ENCODE results near the gene NRGN. TPM values are rescaled to one million over a fixed set of nuclear protein-coding genes. Genes with fewer than 3 reads are reported as not detected.
"Not testable (repeated sequence)": the region's sequence is repeated elsewhere in the genome, so short reads cannot be mapped to it uniquely, and the experiment has no call there.

NRGN gene
- total and polyA plus RNA-seq, 2 donors = 0.52 to 4.5 TPM

DNA sequence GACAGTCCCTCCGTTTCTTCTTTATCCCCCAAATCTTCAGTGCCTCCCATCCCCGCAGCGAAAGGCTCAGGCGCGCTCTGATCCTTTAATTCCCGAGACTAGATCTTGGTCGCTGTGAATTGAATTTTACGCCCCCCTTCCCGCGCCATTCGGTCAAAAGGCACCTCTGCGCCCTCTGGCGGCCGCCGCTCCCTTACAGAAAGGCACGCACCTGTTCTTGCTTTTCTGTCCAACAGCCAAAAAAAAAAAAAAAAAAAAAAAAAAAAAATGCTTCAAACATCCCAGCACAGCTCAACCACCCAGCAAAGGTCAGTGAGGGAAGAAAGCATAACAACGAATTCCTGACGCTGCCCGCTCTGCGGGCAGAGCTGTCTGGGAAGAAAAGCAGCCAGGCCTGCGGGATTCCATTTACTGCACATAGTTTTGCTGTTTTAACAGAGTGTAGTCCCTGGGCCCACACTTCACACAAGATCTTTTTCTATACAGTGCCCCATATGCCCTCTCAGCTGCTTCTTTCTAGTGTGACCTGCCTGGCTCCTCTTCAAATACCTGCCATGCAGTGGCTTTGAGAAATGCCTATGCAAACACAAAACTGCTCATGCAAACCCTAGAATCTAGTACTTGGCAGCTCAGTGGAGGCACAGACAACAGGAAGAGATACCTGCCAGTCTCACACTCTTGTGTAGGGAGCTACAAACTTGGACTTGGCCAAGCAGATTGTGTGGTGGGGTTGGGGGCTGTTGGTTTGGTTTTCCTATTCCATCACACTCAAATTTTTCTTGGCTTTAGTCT lies 23.6 kb downstream of the NRGN start:
- Histone ChIP-seq H3K4me3 (ENCODE audit: low read length in 2 of 2) (peak overlapping the region; percentile 36 to 46), H3K27ac (ENCODE audit: low read depth in 1 of 2, low read length in 1 of 2) (no peak overlapping the region), H3K27me3 (ENCODE audit: control insufficient read depth in 2 of 2, insufficient read depth in 1 of 2, low read length in 1 of 2) (peaks cover 45 to 50% of the 10 kb centered on the region in 2 donors), H3K36me3 (ENCODE audit: control insufficient read depth in 2 of 2, insufficient read depth in 2 of 2, low read length in 1 of 2) (peaks cover 3 to 5% of the 10 kb centered on the region in 2 donors), H3K9me3 (ENCODE audit: control insufficient read depth in 2 of 2, insufficient read depth in 1 of 2, low read length in 1 of 2) (peaks cover 0 to 10% of the 10 kb centered on the region in 2 donors), H3K4me1 (ENCODE audit: control insufficient read depth in 2 of 2, insufficient read depth in 2 of 2, low read length in 2 of 2) (peaks cover 16 to 48% of the 10 kb centered on the region in 2 donors)
- peak in 8 of 9 donors; percentile 55 to 91 (median 76) for DNase-seq (ENCODE audit: low read depth in 6 of 9, low spot score in 9 of 9)
- WGBS = 8% methylated on average over 21 of the region's 21 CpGs

DNA sequence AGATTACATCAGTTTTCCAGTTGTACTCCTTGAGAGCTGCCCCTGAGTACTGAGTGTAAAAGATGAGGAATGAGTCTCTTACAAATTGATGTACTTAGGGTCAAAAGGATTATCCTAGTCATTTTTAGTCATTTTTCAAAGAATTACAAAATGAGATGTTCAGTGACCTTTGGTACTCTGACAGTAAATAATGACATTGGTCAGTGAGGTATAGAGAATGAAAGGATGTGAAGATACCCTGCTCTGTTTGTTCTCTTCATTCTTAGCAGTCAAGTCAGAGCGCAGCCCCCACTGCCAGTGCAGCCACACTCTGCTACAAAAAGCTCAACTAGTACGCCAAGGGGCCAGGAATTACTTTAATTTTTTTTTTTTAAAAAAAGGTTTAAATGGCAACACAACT lies 26.4 kb downstream of the NRGN start:
- peaks cover 18 to 22% of the 10 kb centered on the region in 2 donors for H3K27me3 ChIP-seq (ENCODE audit: control insufficient read depth in 2 of 2, insufficient read depth in 1 of 2, low read length in 1 of 2)
- DNase-seq (ENCODE audit: low read depth in 6 of 9, low spot score in 9 of 9) = no peak
- H3K9me3 ChIP-seq (ENCODE audit: control insufficient read depth in 2 of 2, insufficient read depth in 1 of 2, low read length in 1 of 2) = no peaks in the 10 kb centered on the region
- H3K4me1 ChIP-seq (ENCODE audit: control insufficient read depth in 2 of 2, insufficient read depth in 2 of 2, low read length in 2 of 2) = peaks cover 11 to 23% of the 10 kb centered on the region in 2 donors
- H3K4me3 ChIP-seq (ENCODE audit: low read length in 2 of 2) = no peak overlapping the region
- H3K27ac ChIP-seq (ENCODE audit: low read depth in 1 of 2, low read length in 1 of 2) = no peak overlapping the region
- 98% methylated on average over 2 of the region's 2 CpGs for WGBS
- H3K36me3 ChIP-seq (ENCODE audit: control insufficient read depth in 2 of 2, insufficient read depth in 2 of 2, low read length in 1 of 2) = peaks cover 3 to 9% of the 10 kb centered on the region in 2 donors

DNA sequence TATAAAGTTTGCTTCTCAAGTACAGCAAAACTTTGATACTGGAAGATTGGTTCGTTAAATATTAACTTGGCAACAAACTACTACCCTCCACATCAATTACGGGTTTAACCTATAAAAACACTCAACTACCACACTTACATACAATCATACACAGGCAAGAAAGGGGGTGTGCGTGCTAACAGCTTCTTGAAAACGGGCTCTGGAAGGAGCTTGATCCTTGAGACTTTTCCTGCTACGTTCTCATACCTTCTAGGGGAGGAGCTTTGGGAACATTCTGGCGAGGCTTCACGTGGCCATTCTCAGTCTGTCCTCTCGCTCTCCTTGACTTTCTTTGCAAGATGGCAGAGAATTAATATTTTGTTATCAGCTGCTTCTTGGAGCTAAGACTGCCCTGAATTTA lies 29.2 kb downstream of the NRGN start:
- Histone ChIP-seq H3K4me3 (ENCODE audit: low read length in 2 of 2) (no peak overlapping the region), H3K36me3 (ENCODE audit: control insufficient read depth in 2 of 2, insufficient read depth in 2 of 2, low read length in 1 of 2) (peaks cover 3 to 18% of the 10 kb centered on the region in 2 donors), H3K4me1 (ENCODE audit: control insufficient read depth in 2 of 2, insufficient read depth in 2 of 2, low read length in 2 of 2) (no peaks in the 10 kb centered on the region), H3K27ac (ENCODE audit: low read depth in 1 of 2, low read length in 1 of 2) (no peak overlapping the region), H3K27me3 (ENCODE audit: control insufficient read depth in 2 of 2, insufficient read depth in 1 of 2, low read length in 1 of 2) (no peaks in the 10 kb centered on the region), H3K9me3 (ENCODE audit: control insufficient read depth in 2 of 2, insufficient read depth in 1 of 2, low read length in 1 of 2) (no peaks in the 10 kb centered on the region)
- 97% methylated on average over 8 of the region's 8 CpGs for WGBS
- DNase-seq (ENCODE audit: low read depth in 6 of 9, low spot score in 9 of 9) = no peak

DNA sequence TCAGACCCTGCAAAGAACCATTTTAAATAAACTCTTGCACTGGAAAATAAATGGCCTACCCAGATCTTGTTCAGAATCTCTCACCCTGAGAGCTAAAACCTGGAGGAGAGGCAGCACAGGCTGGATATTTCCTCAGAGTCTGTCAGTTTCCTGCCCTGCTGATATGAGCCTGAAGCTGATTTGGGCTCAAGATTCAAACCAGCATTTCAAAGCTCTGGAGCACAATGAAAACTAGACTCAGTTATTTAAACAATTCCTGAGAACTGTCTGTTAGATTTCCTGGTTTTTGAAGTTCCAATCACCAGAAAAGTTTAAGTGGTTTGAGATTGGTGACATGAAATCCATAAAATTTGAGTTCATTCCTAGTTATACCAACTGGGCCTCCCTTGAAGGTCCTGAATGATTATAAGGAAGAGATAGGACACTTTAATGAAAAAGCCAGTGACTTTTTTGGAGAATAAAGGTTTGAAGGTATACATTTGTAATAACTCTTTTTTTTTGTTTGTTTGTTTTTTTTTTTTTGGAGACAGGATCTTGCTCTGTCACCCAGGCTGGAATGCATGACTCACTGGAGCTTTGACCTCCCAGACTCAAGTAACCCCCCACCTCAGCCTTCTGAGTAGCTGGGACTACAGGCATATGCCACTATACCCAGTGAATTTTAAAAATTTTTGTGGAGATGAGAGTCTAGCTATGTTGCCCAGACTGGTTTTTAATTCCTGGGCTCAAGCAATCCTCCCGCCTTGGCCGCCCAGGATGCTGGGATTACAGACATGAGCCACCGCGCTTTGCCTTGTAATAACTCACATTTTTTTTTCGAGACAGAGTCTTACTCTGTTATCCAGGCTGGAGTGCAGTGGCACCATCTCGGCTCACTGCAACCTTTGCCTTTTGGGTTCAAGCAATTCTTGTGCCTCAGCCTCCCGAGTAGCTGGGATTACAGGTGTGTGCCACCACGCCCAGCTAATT lies 30.3 kb downstream of the NRGN start:
- Histone ChIP-seq H3K4me1 (ENCODE audit: control insufficient read depth in 2 of 2, insufficient read depth in 2 of 2, low read length in 2 of 2) (no peaks in the 10 kb centered on the region), H3K27ac (ENCODE audit: low read depth in 1 of 2, low read length in 1 of 2) (no peak overlapping the region), H3K36me3 (ENCODE audit: control insufficient read depth in 2 of 2, insufficient read depth in 2 of 2, low read length in 1 of 2) (peaks cover 3 to 18% of the 10 kb centered on the region in 2 donors), H3K27me3 (ENCODE audit: control insufficient read depth in 2 of 2, insufficient read depth in 1 of 2, low read length in 1 of 2) (no peaks in the 10 kb centered on the region), H3K4me3 (ENCODE audit: low read length in 2 of 2) (no peak overlapping the region), H3K9me3 (ENCODE audit: control insufficient read depth in 2 of 2, insufficient read depth in 1 of 2, low read length in 1 of 2) (no peaks in the 10 kb centered on the region)
- WGBS = 98% methylated on average over 8 of the region's 8 CpGs
- no peak for DNase-seq (ENCODE audit: low read depth in 6 of 9, low spot score in 9 of 9)

DNA sequence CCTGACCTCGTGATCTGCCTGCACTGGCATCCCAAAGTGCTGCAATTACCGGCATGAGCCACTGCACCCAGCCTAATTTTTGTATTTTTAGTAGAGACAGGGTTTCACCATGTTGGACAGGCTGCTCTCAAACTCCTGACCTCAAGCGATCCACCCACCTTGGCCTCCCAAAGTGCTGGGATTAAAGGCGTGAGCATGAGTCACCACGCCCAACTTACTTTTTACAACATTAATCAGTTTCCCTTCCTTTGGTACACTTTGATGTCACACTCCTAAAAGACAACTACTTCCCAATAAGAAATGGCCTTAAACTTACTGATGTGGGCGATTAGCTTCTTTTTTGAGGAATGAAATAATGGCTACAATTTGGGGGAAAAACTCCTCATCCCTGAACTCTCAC lies 31.2 kb downstream of the NRGN start:
- H3K4me1 ChIP-seq (ENCODE audit: control insufficient read depth in 2 of 2, insufficient read depth in 2 of 2, low read length in 2 of 2); H3K9me3 ChIP-seq (ENCODE audit: control insufficient read depth in 2 of 2, insufficient read depth in 1 of 2, low read length in 1 of 2); H3K27me3 ChIP-seq (ENCODE audit: control insufficient read depth in 2 of 2, insufficient read depth in 1 of 2, low read length in 1 of 2); H3K27ac ChIP-seq (ENCODE audit: low read depth in 1 of 2, low read length in 1 of 2); H3K4me3 ChIP-seq (ENCODE audit: low read length in 2 of 2); DNase-seq (ENCODE audit: low read depth in 6 of 9, low spot score in 9 of 9): not testable (repeated sequence)
- WGBS = 97% methylated on average over 6 of the region's 6 CpGs
- peaks cover 3 to 18% of the 10 kb centered on the region in 2 donors for H3K36me3 ChIP-seq (ENCODE audit: control insufficient read depth in 2 of 2, insufficient read depth in 2 of 2, low read length in 1 of 2)

DNA sequence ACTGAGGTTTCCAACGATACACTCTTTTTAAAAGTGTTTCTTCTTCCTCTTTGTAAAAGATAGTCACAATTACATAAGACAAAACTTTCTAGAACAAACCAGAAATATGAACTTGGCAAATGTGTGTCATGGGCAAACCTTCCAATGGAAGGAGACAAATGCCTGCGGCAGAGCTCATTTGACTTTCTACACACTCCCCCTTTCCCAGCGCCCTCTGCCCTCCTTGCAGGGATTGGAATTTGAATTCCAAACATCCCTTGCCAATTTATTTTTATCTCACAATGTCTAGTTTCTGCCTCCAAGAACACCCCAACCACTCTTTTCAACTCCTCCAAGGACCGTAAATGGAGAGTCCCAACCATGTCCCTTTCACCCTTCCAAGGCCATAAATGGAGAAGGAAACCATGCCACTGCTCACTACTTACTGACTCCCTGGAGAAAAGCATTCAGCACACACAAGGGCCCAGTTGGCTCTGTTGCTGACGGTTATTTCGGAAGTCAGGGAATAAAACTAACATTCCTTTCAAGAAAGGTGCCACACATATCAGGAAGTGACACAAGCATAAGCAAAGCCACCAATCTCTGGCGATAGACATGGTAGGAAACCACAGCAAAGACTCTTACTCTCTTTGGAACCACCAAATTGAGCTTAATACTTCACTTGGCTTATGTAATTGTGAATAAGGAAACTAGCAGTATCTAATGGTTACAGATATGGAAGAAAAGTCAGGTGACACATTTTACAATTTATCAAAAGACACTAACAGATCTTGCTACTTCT lies 37.3 kb downstream of the NRGN start:
- Histone ChIP-seq H3K36me3 (ENCODE audit: control insufficient read depth in 2 of 2, insufficient read depth in 2 of 2, low read length in 1 of 2) (peaks cover 0 to 2% of the 10 kb centered on the region in 2 donors), H3K27me3 (ENCODE audit: control insufficient read depth in 2 of 2, insufficient read depth in 1 of 2, low read length in 1 of 2) (no peaks in the 10 kb centered on the region), H3K4me1 (ENCODE audit: control insufficient read depth in 2 of 2, insufficient read depth in 2 of 2, low read length in 2 of 2) (no peaks in the 10 kb centered on the region), H3K27ac (ENCODE audit: low read depth in 1 of 2, low read length in 1 of 2) (no peak overlapping the region), H3K9me3 (ENCODE audit: control insufficient read depth in 2 of 2, insufficient read depth in 1 of 2, low read length in 1 of 2) (no peaks in the 10 kb centered on the region), H3K4me3 (ENCODE audit: low read length in 2 of 2) (no peak overlapping the region)
- DNase-seq (ENCODE audit: low read depth in 6 of 9, low spot score in 9 of 9) = peak in 1 of 9 donors; percentile 21
- WGBS = 74% methylated on average over 7 of the region's 7 CpGs

DNA sequence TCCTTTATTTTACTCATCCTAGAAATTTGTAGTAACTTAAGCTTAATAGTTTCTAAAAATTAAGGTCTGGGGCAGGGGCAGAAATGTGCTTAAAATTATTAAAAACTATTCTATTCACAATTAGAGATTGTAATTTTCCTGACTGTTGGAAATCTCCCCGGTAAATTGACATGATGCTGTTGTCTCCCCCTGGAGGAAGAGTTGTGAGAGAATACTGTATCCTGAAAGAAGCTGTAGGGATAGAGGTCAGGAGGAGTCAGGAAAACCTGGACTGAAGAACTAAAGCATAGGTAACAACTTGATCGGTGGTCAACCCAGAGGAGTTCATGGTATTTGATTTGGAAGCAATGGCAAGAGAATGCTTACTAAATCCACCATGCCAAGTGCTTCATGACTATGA lies 38.5 kb downstream of the NRGN start:
- H3K4me3 ChIP-seq (ENCODE audit: low read length in 2 of 2) = no peak overlapping the region
- H3K36me3 ChIP-seq (ENCODE audit: control insufficient read depth in 2 of 2, insufficient read depth in 2 of 2, low read length in 1 of 2) = no peaks in the 10 kb centered on the region
- DNase-seq (ENCODE audit: low read depth in 6 of 9, low spot score in 9 of 9) = no peak
- no peaks in the 10 kb centered on the region for H3K27me3 ChIP-seq (ENCODE audit: control insufficient read depth in 2 of 2, insufficient read depth in 1 of 2, low read length in 1 of 2)
- WGBS = 94% methylated on average over 2 of the region's 2 CpGs
- no peaks in the 10 kb centered on the region for H3K9me3 ChIP-seq (ENCODE audit: control insufficient read depth in 2 of 2, insufficient read depth in 1 of 2, low read length in 1 of 2)
- H3K27ac ChIP-seq (ENCODE audit: low read depth in 1 of 2, low read length in 1 of 2) = no peak overlapping the region
- H3K4me1 ChIP-seq (ENCODE audit: control insufficient read depth in 2 of 2, insufficient read depth in 2 of 2, low read length in 2 of 2) = no peaks in the 10 kb centered on the region

DNA sequence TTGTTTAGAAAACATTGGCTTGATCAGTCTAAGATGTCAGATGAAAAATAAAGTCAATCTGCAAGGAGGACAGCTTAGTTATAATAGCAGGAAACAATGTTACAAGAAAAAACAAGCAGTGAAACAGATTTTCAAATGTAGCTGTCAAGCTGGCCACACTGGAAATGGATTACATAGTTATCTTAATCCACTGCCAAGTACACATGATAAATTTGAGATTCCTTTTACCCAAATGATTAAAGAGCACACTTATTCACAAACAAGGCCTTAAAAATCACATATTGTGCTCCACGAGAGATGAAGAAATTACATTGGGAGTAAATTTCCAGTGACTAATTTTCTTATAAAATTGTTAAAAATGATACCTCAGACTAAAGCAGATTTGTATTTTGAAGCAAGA lies 39.8 kb downstream of the NRGN start:
- 96% methylated on average over 1 of the region's 1 CpG for WGBS
- Histone ChIP-seq H3K4me3 (ENCODE audit: low read length in 2 of 2) (no peak overlapping the region), H3K36me3 (ENCODE audit: control insufficient read depth in 2 of 2, insufficient read depth in 2 of 2, low read length in 1 of 2) (no peaks in the 10 kb centered on the region), H3K27me3 (ENCODE audit: control insufficient read depth in 2 of 2, insufficient read depth in 1 of 2, low read length in 1 of 2) (no peaks in the 10 kb centered on the region), H3K9me3 (ENCODE audit: control insufficient read depth in 2 of 2, insufficient read depth in 1 of 2, low read length in 1 of 2) (no peaks in the 10 kb centered on the region), H3K27ac (ENCODE audit: low read depth in 1 of 2, low read length in 1 of 2) (no peak overlapping the region), H3K4me1 (ENCODE audit: control insufficient read depth in 2 of 2, insufficient read depth in 2 of 2, low read length in 2 of 2) (no peaks in the 10 kb centered on the region)
- no peak for DNase-seq (ENCODE audit: low read depth in 6 of 9, low spot score in 9 of 9)
